ENCODE data around the gene PNKP.

Gene PNKP

DNA sequence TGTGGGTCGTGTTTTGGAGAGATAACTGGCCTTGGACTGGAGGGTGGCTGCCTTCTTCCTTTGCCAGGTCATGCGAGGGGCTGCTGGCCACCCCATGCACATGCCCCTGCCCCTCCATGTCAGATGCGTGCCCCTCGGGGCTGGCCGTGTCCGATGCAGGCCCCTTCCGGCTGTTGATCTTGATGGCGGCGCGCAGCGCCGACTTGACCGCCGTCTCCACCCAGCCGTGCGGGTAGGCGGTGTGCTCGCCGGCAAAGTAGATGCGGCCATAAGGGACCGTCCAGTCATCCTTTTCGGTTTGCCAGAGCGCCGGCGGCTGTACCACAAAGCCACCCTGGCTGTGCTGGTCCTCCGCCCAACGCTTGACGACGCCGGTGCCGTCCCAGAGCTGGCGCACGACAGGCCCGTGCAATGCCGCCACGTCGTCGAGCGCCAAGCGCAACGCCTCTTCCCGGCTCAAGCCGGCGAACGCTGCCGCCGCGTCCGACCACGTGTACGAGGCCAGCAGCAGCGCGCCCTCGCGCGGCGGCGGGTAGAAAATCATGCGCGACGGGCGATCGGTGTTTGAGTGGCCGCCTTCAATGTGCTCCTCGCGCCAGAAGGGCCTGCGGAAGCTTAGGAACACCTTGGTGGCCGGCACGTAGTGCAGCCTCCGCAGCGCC lies 22.4 kb upstream of the PNKP start:
- peak; percentile 44 to 79 (median 66) for DNase-seq

DNA sequence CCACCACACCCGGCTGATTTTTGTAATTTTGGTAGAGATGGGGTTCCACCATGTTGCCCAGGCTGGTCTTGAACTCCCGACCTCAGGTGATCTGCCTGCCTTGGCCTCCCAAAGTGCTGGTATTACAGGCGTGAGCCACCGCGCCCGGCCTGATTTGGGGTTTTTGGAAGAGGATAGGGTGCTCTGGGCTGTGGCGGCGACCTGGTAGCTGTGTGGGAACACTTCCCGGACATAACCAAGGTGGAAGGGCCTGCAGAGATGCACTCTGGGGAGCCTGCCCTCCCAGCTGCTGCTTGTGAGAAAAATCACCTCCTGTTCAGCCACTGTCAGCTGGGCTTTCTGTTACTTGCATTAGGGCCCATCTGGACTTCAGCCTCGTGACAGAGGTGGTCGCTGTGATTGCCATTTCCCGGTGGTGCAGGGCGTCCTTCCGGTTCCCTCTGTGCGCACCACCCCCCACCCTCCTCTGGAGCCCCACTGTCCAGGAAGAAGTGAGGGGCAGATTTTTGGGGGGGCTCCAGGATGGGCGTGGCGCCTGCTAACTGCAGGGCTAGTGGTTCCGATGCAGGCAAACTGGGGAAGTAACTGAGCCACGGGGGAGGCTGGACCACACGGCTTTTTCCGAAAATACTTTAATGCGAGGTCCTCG lies 21.8 kb upstream of the PNKP start:
- no peak for DNase-seq

DNA sequence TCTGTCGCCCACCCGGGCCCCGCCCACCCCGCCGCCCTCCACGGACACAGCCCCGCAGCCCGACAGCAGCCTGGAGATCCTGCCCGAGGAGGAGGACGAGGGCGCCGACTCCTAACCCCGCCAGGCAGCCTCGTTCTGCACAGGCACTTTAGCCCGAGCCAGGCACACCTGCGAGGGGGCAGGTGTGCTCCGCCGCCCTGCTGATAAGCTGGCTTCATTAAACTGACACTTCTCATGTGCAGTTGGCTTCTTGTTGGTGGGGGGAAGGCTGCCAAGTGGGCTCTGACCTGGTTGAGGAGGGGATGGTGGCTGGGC lies 21.1 kb upstream of the PNKP start:
- DNase-seq: no peak

DNA sequence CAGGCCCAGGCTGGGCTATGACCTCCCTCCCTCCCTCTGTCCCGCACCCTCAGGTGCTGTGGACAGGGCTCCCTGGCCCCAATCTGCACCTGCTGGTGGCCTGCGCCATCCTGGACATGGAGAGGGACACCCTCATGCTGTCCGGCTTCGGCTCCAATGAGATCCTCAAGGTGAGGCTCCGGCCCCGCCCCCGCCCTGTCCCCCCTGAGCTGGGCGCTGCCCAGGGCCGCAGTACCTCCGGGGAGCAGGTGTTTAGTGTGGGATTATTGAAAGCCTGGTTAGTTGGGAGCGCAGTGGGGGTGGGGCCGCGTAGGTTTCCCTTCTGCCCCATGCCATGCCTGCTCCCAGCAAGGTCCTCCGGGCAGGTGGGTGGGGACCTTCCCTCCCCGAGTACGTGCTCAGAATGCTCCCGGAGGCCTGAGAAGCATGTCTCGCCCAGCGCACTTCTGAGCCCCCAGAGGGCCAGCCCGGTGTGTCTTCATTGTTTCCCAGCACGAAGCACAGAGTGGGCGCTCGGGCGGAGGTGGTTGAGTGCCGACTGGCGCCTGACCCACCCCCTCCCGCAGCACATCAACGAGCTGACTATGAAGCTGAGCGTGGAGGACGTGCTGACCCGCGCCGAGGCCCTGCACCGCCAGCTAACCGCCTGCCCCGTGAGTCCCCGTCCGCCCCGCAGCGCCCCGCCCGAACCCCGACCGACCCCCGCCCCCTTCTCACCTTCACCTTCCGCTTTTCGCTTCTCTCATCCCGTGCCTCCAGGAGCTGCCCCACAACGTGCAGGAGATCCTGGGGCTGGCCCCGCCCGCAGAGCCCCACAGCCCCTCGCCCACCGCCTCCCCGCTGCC lies 20.5 kb upstream of the PNKP start:
- DNase-seq: no peak

DNA sequence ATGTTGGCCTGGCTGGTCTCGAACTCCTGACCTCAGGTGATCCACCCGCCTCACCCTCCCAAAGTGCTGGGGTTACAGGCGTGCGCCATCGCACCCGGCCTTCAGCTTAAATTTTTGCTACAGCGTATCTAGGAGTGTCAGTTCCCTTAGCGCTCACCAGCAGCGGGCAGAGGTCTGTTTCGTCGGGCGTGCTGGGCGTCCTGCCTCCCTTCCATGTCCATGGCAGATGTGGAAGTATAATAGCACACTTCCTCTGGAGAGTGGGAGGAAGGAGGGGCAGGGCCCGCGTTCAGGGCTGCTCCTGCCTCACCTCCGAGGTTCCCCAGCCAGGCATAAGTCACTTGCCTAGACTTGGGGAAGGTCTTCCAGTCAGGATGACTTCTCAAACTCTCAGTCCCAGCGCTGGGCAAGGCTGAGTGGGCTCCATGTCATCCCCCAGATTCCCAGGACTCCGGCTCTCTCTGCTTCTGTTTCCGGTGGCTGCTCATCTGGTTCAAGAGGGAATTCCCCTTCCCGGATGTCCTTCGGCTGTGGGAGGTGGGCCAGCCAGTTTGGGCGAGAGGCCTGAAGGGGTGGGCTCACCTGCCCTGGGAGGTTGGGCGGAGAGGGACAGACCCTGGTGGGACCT lies 19.8 kb upstream of the PNKP start:
- DNase-seq: no peak

DNA sequence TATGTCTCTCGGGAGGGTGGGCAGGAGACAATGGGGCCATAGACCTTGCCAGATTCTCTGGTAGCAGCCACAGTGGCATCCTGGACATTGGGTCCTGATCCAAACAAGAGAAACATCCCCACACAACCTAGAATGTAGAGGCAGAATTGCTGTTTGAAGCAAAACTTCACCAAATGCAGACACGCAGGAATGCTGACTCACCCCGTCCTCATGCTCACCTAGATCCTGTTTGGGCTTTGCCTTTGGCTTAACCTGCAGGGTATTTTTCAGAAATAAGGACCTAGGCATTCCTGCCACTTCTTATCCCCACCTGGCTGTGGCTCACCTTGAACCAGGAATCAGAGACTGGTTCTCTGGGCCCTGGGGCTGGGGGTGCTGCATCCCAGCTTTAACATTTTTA lies 17.4 kb upstream of the PNKP start:
- no peak for DNase-seq

DNA sequence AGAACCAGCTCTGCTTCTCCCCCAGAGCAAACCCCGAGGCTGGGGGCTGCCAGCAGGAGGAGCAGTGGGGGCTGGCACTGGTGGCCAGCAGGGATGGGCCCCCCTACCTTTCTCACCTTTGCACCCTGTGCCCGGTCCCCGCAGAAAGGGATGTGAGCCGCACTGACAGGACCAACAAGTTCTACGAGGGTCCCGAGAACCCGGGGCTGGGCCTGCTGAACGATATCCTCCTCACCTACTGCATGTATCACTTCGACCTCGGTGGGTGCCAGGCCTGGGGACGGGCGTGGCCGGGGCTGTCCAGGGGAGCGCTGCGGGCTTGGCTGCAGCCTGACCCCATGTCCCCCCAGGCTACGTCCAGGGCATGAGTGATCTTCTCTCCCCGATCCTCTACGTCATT lies 16.7 kb upstream of the PNKP start:
- no peak for DNase-seq

DNA sequence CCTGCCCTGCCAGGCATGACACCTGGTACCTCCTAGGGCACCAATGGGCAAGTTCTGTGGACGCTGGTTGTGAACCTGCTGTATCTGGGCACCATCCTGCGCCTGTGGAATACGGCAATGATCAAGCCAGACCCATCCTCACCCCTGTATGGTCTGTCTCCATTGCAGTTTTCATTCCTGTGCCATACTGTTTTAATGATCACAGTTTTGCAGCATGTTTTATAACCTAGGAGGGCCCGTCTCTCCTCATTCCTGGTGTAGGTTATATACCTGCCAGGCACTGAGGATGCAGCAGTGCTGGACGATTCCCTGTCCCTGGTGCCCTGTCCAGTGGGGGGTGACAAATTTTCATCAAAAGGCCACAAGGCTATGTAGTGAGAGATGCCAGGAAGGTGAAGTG lies 15.7 kb upstream of the PNKP start:
- DNase-seq: no peak

DNA sequence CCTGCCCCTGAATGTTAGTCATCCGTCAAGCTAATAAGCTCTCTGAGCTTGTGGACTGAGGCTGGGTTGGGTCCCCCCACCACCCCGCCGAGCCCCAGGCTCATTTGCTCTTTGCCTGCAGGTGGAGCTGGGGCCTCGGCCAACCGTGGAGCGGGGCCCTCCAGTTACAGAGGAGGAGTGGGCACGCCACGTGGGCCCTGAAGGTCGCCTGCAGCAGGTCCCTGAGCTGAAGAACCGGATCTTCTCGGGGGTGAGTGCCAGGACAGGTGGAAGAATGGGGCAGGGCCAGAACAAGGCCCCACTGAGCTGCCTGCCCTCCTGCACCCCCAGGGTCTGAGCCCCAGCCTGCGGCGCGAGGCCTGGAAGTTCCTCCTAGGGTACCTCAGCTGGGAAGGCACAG lies 15.3 kb upstream of the PNKP start:
- no peak for DNase-seq

DNA sequence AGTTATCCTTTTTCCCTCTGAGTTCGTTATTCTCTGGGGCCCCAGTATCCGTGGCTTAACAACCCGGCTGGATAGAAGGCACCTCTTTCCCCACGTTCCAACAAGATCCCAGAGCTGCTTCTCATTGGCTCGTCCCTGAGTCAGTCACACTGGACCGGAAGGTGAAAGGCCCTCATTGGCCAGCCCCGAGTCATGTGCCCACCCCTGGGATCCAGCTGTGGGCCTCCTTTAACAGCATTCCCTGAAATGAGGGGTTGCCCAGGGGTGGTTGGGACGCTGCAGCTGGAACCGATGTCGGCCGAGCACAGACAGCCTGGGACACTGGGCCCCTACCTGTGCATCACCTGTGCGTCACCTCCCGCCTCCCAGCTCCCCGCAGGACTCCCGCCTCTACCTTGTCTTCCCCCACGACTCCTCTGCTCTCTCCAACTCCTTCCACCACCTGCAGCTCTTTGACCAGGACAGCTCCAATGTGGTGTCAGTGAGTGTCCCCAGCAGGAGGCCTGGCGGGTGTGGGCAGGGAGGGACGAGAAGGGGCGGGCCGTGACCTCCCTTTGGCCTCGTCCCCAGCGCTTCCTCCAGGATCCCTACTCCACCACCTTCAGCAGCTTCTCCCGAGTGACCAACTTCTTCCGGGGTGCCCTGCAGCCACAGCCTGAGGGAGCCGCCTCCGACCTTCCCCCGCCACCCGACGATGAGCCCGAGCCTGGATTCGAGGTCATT lies 14.5 kb upstream of the PNKP start:
- DNase-seq: no peak

DNA sequence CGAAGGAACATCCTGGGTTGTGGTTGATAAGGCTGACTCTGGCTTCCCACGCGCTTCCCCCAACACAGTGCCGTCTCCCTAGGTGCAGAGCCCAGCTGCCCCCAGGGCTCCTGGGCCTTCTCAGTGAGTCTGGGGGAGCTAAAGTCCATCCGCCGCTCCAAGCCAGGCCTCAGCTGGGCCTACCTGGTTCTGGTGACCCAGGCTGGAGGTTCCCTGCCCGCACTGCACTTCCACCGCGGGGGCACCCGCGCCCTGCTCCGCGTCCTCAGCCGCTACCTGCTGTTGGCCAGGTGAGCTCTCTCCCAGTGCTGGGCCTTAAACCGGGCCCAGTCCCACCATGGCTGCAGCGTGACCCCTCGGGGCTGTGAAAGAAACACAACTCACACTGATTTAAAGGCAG lies 13.8 kb upstream of the PNKP start:
- no peak for DNase-seq

DNA sequence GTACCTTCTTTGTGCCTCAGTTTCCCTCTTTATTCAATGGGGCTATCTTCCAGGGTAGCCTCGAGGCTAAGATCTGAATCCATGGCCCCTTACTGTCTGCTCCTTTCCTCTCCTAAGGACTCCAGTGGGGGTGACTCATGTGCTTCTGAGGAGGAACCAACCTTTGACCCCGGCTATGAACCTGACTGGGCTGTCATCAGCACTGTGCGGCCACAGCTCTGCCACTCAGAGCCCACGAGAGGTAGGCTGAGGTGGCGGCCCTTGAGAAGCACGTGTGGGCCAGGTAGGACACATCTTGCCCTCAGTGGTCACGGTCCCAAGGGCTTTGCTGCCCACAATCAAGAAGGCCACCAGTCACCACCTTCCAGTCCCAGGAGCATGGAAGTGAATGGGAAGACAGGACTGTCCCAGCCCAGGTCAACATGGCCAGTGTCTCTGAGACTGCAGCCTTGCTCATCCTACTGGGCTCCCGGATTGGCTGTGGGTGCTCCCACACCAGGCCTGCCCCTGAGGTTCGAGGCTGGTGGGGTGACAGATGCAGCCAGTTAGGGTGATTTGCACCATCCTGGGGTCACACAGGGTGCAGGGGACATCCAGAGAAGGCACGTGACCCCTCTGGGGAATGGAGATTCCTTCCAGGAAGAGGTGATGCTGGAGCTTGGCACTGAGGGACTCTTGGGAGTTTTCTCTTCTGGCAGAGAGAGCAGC lies 12.9 kb upstream of the PNKP start:
- DNase-seq: no peak

DNA sequence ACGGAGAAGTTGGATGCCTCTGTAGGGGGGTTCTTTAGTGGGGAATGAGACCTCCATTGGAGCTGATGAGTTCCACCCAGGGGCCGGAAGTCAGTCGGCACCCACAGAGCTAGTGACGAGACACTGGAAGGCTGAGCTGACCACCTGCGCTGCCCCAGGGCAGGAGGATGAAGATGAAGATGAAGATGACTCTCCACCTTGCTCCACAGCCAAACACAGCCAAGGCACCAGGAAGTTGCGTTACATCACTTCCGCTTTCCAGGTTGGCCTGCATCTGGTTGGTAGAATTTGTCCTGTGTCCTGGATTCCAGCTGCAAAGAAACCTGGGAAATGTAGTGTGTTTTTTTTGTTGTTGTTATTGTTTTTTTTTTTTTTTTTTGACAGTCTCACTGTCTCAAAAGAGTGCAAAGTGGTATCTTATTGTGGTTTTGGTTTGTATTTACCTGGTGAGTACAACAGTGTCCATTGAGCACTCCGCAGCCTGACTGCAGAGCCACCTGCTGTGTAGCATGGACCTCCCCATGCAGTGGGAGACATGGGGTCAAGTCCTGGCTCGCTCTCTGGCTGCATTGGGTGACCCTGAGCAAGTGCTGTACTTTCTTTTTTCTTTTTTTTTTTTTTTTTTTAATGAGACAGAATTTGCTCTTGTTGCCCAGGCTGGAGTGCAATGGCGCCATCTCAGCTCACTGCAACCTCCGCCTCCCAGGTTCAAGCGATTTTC lies 12.0 kb upstream of the PNKP start:
- DNase-seq: no peak

DNA sequence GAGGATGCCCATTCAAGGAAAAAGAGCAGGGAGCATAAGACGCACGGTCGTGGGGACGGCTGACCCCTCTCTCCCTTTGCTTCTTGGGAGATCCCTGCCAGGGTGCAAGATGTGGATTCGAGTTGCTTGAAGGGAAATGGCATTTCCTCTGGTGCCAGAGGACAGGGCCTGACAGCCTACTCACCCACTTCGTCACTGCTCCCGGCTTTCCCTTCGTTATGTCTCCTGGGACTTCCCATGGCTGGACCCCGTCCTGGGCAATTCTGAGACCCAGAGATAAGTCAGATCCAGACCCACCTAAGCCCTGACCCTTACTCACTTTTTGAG lies 11.3 kb upstream of the PNKP start:
- DNase-seq: no peak

DNA sequence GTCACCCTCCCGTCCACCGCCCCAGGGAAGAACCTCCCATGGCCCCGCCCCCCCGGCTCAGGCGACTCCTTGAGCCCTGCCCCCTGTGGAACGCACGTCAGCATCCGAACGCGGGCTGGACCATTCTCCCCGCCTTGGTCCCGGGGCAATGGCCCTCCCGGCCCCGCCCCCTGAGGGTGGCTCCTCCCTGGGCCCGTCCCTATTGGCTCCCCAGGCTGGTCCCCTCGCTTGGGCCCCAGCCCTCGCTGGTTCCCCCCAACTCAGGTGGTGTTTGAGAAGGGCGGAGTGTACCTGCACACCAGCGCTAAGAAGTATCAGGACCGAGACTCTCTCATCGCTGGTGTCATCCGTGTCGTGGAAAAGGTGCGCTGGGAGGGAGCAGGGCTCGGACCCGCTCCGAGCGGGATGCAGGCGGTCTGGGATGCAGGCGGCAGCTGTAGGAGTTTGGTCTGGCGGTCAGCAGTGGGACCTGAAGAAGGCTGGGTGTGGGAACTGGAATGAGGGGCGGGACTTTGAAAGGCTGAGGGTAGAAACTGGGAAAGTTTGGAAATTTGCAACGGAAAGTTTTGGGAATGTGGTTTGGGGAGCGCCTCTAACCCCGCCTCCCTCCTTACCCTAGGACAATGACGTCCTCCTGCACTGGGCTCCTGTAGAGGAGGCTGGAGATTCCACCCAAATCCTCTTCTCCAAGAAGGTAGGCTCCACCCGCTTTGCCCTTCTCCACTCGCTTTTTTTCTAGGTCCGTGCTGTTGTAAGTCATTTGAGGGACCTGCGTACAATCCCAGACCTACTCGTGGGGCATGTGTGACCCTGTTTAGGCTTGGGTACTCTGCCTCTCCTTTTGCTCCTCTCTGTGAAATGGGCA lies 10.7 kb upstream of the PNKP start:
- DNase-seq: peak; percentile 97 to 99 (median 98)

DNA sequence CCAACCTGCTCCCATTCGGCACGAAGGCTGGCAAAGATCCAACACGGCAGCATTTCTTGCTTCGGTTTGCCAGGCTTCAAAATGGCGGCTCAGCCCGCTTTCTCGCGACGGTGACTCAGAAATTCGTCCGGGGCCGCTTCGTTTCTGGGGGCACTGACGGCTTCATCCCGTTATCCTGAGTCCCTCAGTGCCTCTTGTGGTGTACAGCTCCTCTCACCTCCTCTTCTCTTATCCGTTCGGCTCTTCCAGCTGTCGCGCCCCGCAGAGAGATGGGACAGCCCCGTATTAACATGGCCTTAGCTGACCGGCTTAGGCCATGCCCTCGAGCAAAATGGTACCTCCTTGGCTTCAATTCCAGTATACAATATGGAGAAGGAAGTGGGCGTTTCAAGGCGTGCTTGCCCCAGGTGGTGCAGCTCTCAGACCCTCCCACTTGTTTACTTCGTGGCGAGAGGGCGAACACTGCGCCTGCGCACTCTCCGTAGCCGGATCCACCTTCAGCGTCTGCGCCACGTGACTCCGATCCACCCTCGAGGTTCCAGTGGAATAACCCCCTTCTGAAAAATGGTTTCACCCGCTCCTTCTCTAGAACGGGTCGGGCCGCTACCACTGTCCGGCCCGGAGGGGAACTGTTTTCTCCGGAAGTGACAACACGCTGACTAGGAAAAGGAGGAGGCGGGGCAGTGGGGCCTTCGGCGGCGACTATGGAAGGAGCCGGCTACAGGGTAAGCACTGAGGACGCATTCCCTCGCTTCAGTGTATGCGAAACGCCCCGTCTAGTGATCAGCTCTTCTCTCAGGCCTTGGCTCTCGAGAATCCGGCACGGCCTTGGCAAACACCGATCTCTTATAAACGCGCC lies 9.9 kb upstream of the PNKP start, which contains the start of the genes AKT1S1 and TBC1D17:
AKT1S1 (minus strand) TSS at position 336 of the 859 bp plus-strand sequence. CDS start 4,060 bp downstream, outside the sequence.
TBC1D17 (plus strand) TSS at position 683 of the 859 bp plus-strand sequence; CDS start at position 705, 22 bp downstream.
- peak; percentile 99 to 100 (median 100) for DNase-seq

DNA sequence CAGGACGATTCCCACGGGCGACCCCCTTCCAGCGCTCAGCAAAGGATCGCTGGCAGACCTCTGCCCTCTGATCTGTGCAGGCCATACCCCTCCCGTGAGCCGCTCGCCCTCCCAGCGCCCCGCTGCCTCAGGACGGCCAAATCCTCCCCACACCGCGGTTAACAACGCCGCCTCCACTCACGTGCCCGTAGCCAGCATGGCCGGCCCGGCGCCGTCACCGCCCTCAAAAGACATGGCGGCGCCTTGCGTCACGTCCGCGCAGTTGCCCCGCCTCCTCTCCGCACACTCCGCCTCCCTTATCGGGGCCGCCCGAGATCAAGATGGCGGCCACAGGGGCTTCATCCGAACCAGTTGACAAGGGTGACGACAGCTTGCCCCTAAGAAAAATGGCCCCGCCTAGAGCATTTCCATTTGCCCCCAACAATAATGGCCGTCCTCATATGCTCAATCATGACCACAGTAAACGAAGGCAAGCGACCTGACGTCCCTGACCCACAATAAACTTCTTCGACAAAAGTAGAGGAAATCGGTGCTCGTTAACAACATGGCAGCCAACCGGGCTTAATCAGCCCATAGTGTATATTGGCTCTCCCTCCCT lies 9.1 kb upstream of the PNKP start:
- DNase-seq: peak; percentile 97 to 100 (median 99)

DNA sequence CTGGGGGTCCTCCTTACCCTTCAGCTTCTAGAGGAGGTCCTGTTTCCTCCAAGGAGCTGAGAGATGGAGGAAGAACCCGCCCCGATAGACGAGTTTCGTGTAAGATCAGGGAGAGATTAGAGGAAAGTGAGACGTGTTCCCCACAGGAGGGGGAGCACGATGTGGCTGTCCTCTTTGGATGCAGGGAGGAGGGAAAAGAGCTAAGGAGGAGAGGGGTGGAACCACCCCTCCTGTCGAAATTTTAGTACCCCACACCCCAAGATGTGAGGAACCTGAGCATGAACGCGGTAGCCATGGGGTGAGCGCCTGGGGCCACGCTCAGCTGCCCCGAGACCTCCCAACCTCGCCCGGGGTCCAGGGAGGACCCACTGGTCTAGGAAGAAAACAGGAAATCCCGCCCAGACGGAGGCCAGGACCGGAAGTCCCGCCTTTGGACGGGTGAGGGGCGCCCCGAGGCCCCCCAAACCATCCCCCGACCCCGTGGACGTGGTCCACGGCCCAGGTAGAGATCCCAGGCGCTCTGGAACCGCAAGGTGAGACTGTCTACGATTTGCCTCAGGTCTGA lies 8.6 kb upstream of the PNKP start:
- DNase-seq: peak in 5 of 6 experiments; percentile 29 to 74 (median 60)

DNA sequence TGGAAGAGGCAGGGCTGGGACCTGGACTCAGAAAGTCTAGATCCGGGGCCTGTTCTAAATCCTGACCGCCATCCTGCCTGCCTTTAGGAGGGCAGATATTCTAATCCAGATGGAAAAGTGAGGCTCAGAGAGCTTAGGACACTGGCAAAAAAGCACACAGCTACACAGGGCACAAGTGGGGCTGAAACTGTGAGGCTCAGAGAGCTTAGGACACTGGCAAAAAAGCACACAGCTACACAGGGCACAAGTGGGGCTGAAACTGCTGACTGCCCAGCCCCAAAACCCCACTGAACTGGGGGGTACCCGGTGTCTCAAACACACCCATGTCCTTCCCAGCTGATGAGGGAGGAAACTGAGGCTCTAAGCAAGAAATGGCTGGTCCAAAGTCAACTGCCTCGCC lies 7.8 kb upstream of the PNKP start:
- DNase-seq: no peak

Measured in stimulated activated naive CD4-positive, alpha-beta T cell (primary cell).